GM12875 (cell line): ENCODE data around the gene CCNT2.

Experiments used
- H3K4me3 ChIP-seq: one replicate; pipeline ENCODE4 v1.5.1; 2011; ENCODE audit warnings: low read depth, low read length, control low read depth
- TF ChIP-seq, protein P1 (sequence below): IDR thresholded peaks from 2 replicates; pipeline ENCODE4 v1.5.1; 2011; ENCODE audit warnings: low read depth, mild to moderate bottlenecking, control low read depth, inconsistent platforms, low read length, moderate library complexity, borderline replicate concordance; ENCODE audit not compliant: insufficient read depth

CCNT2 gene

DNA sequence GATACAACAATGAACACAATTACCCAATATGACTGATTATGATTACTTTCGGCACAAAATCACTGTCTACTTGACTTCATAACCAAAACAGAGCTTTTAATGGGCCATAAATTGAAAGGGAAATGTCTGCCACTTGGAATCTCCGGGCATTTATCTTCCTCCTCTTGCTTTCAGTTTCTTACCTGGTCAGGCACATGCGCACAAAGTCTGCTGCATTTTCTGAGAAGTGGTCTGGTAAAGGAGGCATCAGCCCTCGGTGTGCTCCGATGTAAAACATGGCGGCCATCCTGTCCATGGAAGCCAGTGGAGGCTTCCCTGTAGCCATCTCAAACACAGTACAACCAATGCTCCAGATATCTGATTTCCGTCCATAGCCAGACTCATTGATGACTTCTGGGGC, 62.0 kb downstream of the CCNT2 start:
- TF ChIP-seq, protein P1, sequence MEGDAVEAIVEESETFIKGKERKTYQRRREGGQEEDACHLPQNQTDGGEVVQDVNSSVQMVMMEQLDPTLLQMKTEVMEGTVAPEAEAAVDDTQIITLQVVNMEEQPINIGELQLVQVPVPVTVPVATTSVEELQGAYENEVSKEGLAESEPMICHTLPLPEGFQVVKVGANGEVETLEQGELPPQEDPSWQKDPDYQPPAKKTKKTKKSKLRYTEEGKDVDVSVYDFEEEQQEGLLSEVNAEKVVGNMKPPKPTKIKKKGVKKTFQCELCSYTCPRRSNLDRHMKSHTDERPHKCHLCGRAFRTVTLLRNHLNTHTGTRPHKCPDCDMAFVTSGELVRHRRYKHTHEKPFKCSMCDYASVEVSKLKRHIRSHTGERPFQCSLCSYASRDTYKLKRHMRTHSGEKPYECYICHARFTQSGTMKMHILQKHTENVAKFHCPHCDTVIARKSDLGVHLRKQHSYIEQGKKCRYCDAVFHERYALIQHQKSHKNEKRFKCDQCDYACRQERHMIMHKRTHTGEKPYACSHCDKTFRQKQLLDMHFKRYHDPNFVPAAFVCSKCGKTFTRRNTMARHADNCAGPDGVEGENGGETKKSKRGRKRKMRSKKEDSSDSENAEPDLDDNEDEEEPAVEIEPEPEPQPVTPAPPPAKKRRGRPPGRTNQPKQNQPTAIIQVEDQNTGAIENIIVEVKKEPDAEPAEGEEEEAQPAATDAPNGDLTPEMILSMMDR, result no peak

DNA sequence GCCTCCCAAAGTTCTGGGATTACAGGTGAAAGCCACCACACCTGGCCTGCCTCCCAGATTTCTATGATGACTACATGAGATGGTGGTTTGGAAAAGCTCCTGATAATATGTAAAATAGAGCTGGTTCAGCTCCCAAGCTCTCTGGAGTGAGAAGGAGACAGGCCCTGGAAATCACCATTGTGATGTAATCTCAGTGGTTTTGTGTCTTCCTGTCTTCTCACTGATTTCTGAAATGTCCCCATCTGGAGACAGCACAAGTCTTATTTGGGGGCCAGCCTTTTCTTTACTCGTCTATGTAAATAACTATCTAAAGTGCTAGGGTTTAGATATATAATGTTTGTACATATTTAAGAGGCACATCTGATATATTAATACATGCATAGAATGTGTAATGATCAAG, 64.0 kb downstream of the CCNT2 start:
- no peak overlapping the region for H3K4me3 ChIP-seq
- TF ChIP-seq, protein P1, result no peak

More for the DNA sequence above, 62.0 kb downstream of the CCNT2 start:
- H3K4me3 ChIP-seq, result no peak overlapping the region

DNA sequence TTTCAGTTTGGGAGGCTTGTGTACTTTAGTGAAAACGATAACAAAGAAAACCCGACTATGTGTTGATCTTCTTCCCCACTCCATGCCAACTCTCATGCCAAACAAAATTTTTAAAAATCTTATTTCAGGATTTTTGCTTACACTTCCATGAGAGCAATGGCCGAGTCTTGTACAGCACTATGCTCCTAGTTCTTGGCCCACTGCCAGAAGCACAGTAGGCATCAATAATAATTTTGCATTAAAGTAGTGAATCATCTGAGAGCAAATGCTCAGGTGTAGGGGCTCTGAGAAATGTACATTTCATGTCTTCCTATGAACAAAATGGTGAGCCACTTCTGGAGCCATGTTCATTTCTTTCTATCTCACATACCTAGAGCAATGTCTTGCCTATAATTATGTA, 66.4 kb downstream of the CCNT2 start:
- TF ChIP-seq, protein P1, result no peak
- H3K4me3 ChIP-seq, result no peak overlapping the region

DNA sequence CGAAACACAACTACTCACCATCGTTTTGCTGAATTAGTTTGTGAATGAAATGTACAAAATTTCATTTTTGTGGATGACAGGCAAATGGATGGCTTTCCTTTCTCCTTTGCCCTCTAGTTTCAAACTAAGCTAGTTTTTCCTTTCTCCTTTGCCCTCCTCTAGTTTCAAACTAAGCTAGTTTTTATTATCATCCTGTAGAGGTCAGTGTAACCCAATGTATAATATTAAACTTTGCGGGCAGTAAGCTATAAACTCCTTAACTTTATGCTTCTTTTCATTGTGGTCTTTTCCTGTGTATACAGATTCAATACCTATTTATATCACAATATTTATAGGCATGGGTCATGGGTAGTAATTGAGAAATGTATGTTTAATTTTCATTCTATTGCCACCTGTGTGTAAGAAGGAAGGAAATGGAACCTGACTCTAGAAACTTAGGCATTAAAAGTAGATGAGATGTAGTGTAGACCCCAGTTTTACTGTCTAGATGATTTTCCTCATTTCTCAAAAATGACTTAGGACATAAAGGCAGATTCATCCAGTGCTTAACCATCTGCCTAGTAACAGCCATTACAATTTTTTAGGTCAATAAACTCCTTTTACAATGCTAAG, 70.5 kb downstream of the CCNT2 start:
- TF ChIP-seq, protein P1, result no peak
- no peak overlapping the region for H3K4me3 ChIP-seq

DNA sequence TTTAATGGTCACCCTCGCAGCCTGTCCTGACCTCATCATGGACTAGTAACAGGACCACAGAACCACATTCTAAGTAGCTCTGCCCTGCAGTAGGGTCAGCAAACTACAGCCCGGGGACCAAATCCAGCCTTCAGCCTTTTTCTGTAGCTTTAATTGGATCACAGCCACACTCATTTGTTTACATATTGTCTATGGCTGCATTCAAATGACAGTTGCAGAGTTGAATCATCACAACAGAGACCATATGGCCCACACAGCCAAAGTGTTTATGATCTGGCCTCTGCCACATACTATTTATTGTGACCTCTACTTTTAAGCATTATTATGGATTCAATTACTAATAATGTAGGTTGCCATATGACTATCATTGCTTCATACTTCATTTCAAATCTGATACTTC, 80.9 kb downstream of the CCNT2 start:
- TF ChIP-seq, protein P1, result no peak

DNA sequence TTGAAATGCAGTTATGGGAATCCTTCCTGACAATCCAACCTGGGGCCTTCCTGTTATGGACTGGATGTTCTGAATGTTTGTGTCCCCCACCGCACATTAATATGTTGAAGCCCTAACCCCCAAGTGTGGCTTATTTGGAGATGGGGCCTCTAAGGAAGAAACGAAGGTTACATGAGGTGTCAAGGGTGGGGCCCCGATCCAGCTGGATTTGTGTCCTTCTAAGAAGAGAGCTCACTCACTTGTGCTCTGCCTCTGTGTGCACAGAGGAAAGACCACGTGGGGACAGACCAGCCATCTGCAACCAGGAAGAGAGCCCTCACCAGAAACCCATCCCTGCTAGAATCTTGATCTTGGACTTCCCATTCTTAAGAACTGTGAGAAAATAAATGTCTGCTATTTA, 84.2 kb downstream of the CCNT2 start:
- H3K4me3 ChIP-seq, result no peak overlapping the region
- TF ChIP-seq, protein P1, result no peak

More for the DNA sequence above, 80.9 kb downstream of the CCNT2 start:
- no peak overlapping the region for H3K4me3 ChIP-seq

DNA sequence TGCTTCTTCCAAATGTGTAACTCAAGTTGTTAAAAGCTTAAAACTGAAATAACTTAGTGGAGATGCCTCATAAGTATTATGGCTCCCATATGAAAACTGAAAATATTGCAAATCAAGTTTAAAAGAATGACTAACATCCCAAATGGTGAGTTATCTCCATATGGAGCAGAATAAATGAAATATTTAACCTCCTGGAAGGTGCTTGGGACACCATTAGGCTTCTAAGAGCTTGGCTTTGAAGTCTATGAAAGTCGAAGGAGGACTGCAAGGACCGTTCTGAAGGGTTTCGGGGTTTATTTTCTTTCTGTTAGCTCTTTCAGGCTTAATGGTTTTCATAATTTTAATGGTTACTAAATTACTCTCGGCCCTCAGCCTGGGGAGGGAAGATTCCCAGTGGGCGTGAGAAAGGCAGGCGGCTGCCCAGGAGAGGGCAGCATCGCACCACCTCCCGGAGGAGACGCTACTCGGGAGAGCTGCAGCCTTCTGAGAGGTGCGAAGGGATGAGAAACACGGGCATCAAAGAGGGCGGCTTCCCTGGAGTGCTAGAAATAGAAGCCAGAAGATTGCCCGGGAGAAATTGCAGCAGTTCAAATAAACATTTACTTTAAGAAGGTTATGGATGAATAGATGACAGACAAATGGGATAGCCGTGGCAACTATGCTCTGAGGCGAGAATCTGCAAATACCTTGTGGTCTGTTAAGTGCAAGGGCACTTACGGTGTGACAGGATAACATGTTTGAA, 85.6 kb downstream of the CCNT2 start:
- no peak overlapping the region for H3K4me3 ChIP-seq
- TF ChIP-seq, protein P1, result peak; percentile 94
